NCI-H1436 treated with DMSO at 0.1 percent for 48 hours (cell line): ENCODE results near the gene LRCH4.
A peak's percentile ranks its signal among the peaks of the same experiment; 100 is the strongest.
"Not testable (repeated sequence)": the region's sequence is repeated elsewhere in the genome, so short reads cannot be mapped to it uniquely, and the experiment has no call there.

ENCODE experiments used
- DNase-seq: peaks from one replicate; lab custom pipeline; 2025; lab: John Stamatoyannopoulos, UW

LRCH4 gene

GRCh38 chr7:100544967-100545359, 41.0 kb downstream of the LRCH4 start:
- DNase-seq = no peak

GRCh38 chr7:100544386-100544785, 41.5 kb downstream of the LRCH4 start:
- no peak for DNase-seq

GRCh38 chr7:100543586-100543985, 42.3 kb downstream of the LRCH4 start:
- DNase-seq = no peak

GRCh38 chr7:100541309-100541708, 44.6 kb downstream of the LRCH4 start:
- not testable (repeated sequence) for DNase-seq

GRCh38 chr7:100540073-100540723, 45.7 kb downstream of the LRCH4 start:
- DNase-seq = no peak

- no peak for DNase-seq
Observed at GRCh38 chr7:100539436-100540006, 46.4 kb downstream of the LRCH4 start.

GRCh38 chr7:100538654-100539435, 47.1 kb downstream of the LRCH4 start, which contains the start of gene AGFG2:
TSS of gene AGFG2 (plus strand) at chr7:100539203. CDS start at chr7:100539347, 144 bp downstream.
- peak; percentile 97 for DNase-seq

GRCh38 chr7:100538348-100538653, 47.6 kb downstream of the LRCH4 start:
- no peak for DNase-seq

GRCh38 chr7:100536695-100537094, 49.2 kb downstream of the LRCH4 start:
- not testable (repeated sequence) for DNase-seq

GRCh38 chr7:100535982-100536381, 49.9 kb downstream of the LRCH4 start:
- not testable (repeated sequence) for DNase-seq

GRCh38 chr7:100532165-100533022, 53.5 kb downstream of the LRCH4 start:
- no peak for DNase-seq

- not testable (repeated sequence) for DNase-seq
Observed at GRCh38 chr7:100528108-100528866, 57.6 kb downstream of the LRCH4 start.
